GM21786 (cell line): ENCODE results near the gene DMRTA1.
"Not testable (repeated sequence)": the region's sequence is repeated elsewhere in the genome, so short reads cannot be mapped to it uniquely, and the experiment has no call there.

ENCODE experiments used
- ATAC-seq: cut with Tn5 transposase; IDR thresholded peaks from one replicate; pipeline ENCODE4 v1.9.1; 2021; ENCODE audit not compliant: unreplicated experiment

DMRTA1 gene

DNA sequence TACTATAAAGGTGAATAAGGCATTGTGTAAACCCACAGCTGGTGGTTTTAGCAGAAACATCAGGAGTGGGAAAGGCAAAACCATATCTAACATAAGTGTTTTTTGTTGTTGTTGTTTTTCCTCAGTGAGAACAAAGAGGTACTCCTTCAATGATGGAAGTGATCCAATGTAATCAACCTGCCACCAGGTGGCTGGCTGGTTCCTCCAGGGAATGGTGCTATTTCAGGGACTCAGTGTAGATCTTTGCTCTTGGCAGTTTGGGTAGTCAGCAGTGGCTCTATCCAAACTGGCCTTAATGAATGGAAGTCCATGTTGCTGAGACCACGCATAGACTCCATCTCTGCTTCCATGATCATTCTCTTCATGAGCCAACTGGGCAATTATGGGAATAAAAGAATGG is 10.8 kb downstream of the DMRTA1 start:
- no peak for ATAC-seq

DNA sequence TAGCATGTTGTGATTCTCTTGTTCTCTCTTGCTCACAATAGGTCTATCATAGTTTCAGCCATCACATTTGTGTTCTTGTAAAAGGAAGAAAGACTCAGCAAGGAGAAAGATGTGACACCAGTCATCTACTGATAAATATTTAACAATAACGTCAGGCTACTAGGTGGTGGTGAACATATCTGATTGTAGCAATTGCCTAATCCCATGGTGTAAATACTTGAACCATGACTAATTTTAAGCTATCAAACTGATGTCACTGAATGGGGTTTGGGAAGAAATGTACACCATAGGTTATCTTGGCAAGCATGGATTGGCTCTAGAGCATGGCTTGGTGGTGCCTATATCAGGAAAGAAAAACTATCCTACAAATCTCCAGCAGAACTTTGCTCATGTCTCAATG is 16.6 kb downstream of the DMRTA1 start:
- ATAC-seq, result no peak

- peak; percentile 87 for ATAC-seq
Observed at GRCh38 chr9:22469928-22470544, 23.4 kb downstream of the DMRTA1 start.

- no peak for ATAC-seq
Observed at GRCh38 chr9:22481566-22481965, 34.9 kb downstream of the DMRTA1 start.

DNA sequence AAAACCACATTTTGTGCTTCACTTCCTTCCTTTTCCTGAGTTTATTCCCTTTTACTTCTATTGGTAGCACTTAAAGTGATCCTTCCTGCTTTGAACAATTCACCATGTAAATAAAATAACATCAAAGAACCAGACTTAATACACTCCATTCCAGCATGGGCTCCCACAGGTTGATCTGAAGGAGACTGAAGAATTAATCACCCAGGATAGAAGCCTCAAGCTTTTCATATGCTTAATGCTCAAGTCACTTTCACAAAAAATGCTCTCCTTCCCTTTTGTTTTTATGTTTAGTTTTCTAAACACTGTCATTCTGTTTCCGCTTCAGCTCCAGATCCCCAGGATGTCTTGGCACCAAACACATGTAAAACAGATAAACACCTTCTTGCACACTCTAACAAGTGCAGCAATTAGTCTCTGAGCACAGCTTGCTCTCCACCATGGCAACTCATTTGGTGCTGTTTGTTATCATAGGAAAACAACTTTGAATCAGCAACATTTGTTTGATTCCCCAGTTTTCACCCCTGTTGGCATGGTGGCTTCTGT is 37.0 kb downstream of the DMRTA1 start:
- no peak for ATAC-seq

DNA sequence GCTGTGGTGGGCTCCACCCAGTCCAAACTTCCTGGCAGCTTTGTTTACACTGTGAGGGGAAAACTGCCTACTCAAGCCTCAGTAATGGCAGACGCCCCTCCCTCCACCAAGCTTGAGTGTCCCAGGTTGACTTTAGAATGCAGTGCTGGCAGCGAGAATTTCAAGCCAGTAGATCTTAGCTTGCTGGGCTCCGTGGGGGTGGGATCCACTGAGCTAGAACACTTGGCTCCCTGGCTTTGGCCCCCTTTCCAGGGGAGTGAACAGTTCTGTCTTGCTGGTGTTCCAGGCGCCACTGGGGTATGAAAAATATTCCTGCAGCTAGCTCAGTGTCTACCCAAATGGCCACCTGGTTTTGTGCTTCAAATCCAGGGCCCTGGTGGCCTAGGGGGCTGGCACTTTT is 49.6 kb downstream of the DMRTA1 start:
- ATAC-seq, result not testable (repeated sequence)
